B cell (primary cell): ENCODE measurements around the gene CBFB. TPM values are rescaled to one million over a fixed set of nuclear protein-coding genes. Genes with fewer than 3 reads are reported as not detected.

Source experiments
- ATAC-seq: fragments of 200-7000 bp; cut with Tn5 transposase; one replicate; pipeline ENCODE4 v1.10.0; 2021; ENCODE audit warnings: low read depth, mild to moderate bottlenecking, moderate number of reproducible peaks, moderate library complexity
- CTCF ChIA-PET: fragments of 350-600 bp; sonication (Branson Sonifier 250); formaldehyde crosslinking; loops from one replicate; lab custom pipeline; 2021; ENCODE audit warnings: antibody characterized with exemption, inconsistent platforms; lab: Charles Lee
- POLR2A ChIA-PET: fragments of 350-600 bp; sonication (Branson Sonifier 250); formaldehyde crosslinking; loops from one replicate; lab custom pipeline; 2021; ENCODE audit warnings: antibody characterized with exemption; lab: Charles Lee
- DNase-seq: peaks from one replicate; pipeline ENCODE4 v3.0.0; 2013
- H2AFZ ChIP-seq: 2 replicates; pipeline ENCODE4 v1.6.1; 2012; ENCODE audit warnings: mild to moderate bottlenecking, low read depth, low read length; ENCODE audit not compliant: insufficient read depth, poor library complexity, severe bottlenecking
- H3K27ac ChIP-seq, 2 donors: 1 replicate in 1 of 2; 2 replicates in 1 of 2; pipeline ENCODE4 v1.5.1; 2012 to 2013; ENCODE audit warnings: low read length in 2 of 2, mild to moderate bottlenecking in 2 of 2, moderate library complexity in 1 of 2
- H3K27me3 ChIP-seq, 4 experiments: fragments of 200-600 bp in 1 of 4; sonication (generic) in 1 of 4; replicated peaks in 1 of 4; 1 replicate in 2 of 4; 2 replicates in 2 of 4; pipeline versions ENCODE4 v1.6.1 to v1.7.0; 2013 to 2016; ENCODE audit warnings: low read length in 3 of 4, mild to moderate bottlenecking in 2 of 4, mixed read lengths in 1 of 4, moderate library complexity in 1 of 4; ENCODE audit not compliant: insufficient read depth in 4 of 4, control insufficient read depth in 3 of 4; ENCODE audit errors: control extremely low read depth in 1 of 4
- H3K36me3 ChIP-seq, 2 experiments: replicated peaks in 1 of 2; 1 replicate in 1 of 2; 2 replicates in 1 of 2; pipeline versions ENCODE4 v1.6.1 to v1.7.1; 2013; ENCODE audit warnings: low read length in 1 of 2; ENCODE audit not compliant: insufficient read depth in 2 of 2, control insufficient read depth in 1 of 2; ENCODE audit errors: control extremely low read depth in 1 of 2, extremely low read depth in 1 of 2
- H3K4me1 ChIP-seq, 2 donors: fragments of 200-600 bp in 1 of 2; sonication (generic) in 1 of 2; 1 replicate in 1 of 2; 2 replicates in 1 of 2; pipeline versions ENCODE4 v1.5.1 to v1.6.1; 2013 to 2017; ENCODE audit warnings: low read length in 2 of 2; ENCODE audit not compliant: control insufficient read depth in 2 of 2, insufficient read depth in 2 of 2
- H3K4me2 ChIP-seq: replicated peaks from 2 replicates; pipeline ENCODE3; 2012; ENCODE audit warnings: mild to moderate bottlenecking, low read depth, low read length; ENCODE audit not compliant: poor library complexity, severe bottlenecking
- H3K4me3 ChIP-seq, 5 experiments: fragments of 200-600 bp in 1 of 5; sonication (generic) in 1 of 5; 1 replicate in 3 of 5; 2 replicates in 2 of 5; pipeline versions ENCODE4 v1.5.1 to v1.7.0; 2011 to 2016; ENCODE audit warnings: low read length in 4 of 5, mild to moderate bottlenecking in 4 of 5, low read depth in 2 of 5, control low read depth in 1 of 5, moderate library complexity in 1 of 5; ENCODE audit not compliant: insufficient read depth in 1 of 5; ENCODE audit errors: control extremely low read depth in 1 of 5, extremely low read depth in 1 of 5
- H3K79me2 ChIP-seq: fragments of 200-600 bp; sonication (generic); one replicate; pipeline ENCODE4 v1.6.0; 2016; ENCODE audit warnings: low read length; ENCODE audit not compliant: control insufficient read depth, insufficient read depth
- H3K9ac ChIP-seq: fragments of 200-600 bp; sonication (generic); 2 replicates; pipeline ENCODE4 v1.6.1; 2017; ENCODE audit warnings: mild to moderate bottlenecking, low read length, moderate library complexity
- H3K9me3 ChIP-seq, 3 donors: one replicate each; pipeline versions ENCODE4 v1.6.1 to v1.7.1; 2013; ENCODE audit warnings: low read length in 2 of 3; ENCODE audit not compliant: control insufficient read depth in 2 of 3, insufficient read depth in 1 of 3; ENCODE audit errors: control extremely low read depth in 1 of 3
- H4K20me1 ChIP-seq: 2 replicates; pipeline ENCODE4 v1.6.0; 2012; ENCODE audit warnings: mild to moderate bottlenecking, low read length; ENCODE audit not compliant: insufficient read depth, control insufficient read depth, poor library complexity, severe bottlenecking
- H3K27ac Mint-ChIP-seq: one replicate; pipeline ENCODE4 v1.8.0; 2021; ENCODE audit warnings: mixed read lengths
- H3K27me3 Mint-ChIP-seq: one replicate; pipeline ENCODE4 v1.8.0; 2021; ENCODE audit warnings: mixed read lengths
- H3K4me1 Mint-ChIP-seq: one replicate; pipeline ENCODE4 v1.8.0; 2021; ENCODE audit warnings: mixed read lengths
- H3K4me3 Mint-ChIP-seq: one replicate; pipeline ENCODE4 v1.8.0; 2021; ENCODE audit warnings: mixed read lengths
- H3K9me3 Mint-ChIP-seq: one replicate; pipeline ENCODE4 v1.8.0; 2022; ENCODE audit warnings: mixed read lengths; ENCODE audit not compliant: insufficient read depth
- EZH2 ChIP-seq: IDR thresholded peaks from 2 replicates; pipeline ENCODE4 v1.6.1; 2012; ENCODE audit warnings: borderline replicate concordance, low read depth, mild to moderate bottlenecking, moderate library complexity, low read length; ENCODE audit not compliant: insufficient read depth, poor library complexity, severe bottlenecking
- WGBS: methylation state at CpG from one replicate; pipeline ENCODE4 v1.1.5; 2013; ENCODE audit warnings: missing lambda C conversion rate; ENCODE audit not compliant: insufficient coverage; 5-methylcytosine and 5-hydroxymethylcytosine counted together
- intact Hi-C: fragments of 100-400 bp; cut with micrococcal nuclease; formaldehyde crosslinking; loops from one replicate; pipeline ENCODE4 v1.10.0; 2022
- polyA plus RNA-seq: library from polyadenylated mRNA; depleted of rRNA; stranded (reverse); fragments of >200 nt; gene quantifications from 2 replicates; pipeline ENCODE4 v1.2.3, GENCODE V29; 2012
- total RNA-seq, 2 donors: library from RNA; stranded (reverse); fragments of 120-200 nt in 1 of 2; gene quantifications; 1 replicate in 1 of 2; 2 replicates in 1 of 2; pipeline versions ENCODE4 v1.2.3 to v1.2.4, GENCODE V29; 2013 to 2022
- TF ChIP-seq, protein P1 (sequence below): fragments of 200-600 bp; IDR thresholded peaks from one replicate; pipeline ENCODE4 v1.8.0; 2022; ENCODE audit warnings: antibody characterized with exemption, mild to moderate bottlenecking

CBFB gene
- total and polyA plus RNA-seq, 2 donors (not counting 1 experiment from before 2014, with no cell fraction given): 19.5 to 89.0 TPM

DNA sequence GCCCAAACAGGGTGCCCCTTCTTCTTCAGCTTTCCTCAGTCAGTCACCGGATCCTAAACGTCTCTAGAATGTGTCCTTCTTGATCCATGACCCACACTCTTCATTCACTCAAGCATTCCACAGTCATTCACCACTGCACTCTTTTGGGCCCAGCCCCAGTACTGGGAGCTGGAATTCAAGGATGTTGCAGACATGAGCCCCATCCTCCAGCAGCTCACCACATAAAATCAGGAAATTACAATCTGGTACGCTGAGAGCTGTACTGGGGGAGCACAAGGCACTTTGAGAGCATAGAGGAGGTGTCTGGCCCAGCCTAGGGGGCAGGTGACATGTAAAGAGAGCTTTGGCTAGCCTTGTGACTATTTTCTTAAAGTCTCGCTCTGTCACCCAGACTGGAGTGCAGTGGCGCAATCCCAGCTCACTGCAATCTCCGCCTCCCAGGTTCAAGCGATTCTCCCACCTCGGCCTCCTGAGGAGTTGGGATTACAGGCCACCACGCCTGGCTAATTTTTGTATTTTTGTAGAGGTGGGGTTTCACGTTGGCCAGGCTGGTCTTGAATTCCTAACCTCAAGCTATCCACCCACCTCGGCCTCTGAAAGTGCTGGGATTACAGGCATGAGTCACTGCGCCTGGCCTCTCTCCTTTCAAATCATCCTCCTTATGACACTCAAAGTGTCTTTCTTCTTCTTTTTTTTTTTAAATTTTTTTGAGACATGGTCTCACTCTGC, 21.9 kb upstream of the CBFB start:
- no peak overlapping the region for H3K4me2 ChIP-seq
- H3K9me3 Mint-ChIP-seq: no peaks in the 10 kb centered on the region
- POLR2A ChIA-PET: interaction anchor here (0.7 to 1.4 kb wide), 2 partner anchors 21 to 87 kb away, joined by 3 to 6 read pairs; no protein-coding TSS in a partner anchor
- WGBS: 92% methylated on average over 7 of the region's 12 CpGs
- peaks cover 0 to 5% of the 10 kb centered on the region in 2 experiments for H3K36me3 ChIP-seq
- no peak overlapping the region for H3K27ac Mint-ChIP-seq
- H3K4me3 Mint-ChIP-seq: no peak overlapping the region
- peaks cover 6% of the 10 kb centered on the region for H3K27me3 Mint-ChIP-seq
- DNase-seq (no peak), ATAC-seq (no peak)
- peaks cover 0 to 11% (median 0%) of the 10 kb centered on the region in 4 experiments for H3K27me3 ChIP-seq
- H3K27ac ChIP-seq: no peak overlapping the region
- no peak overlapping the region for H3K9ac ChIP-seq
- H3K9me3 ChIP-seq: no peaks in the 10 kb centered on the region
- no peak overlapping the region for H2AFZ ChIP-seq
- intact Hi-C loops: no loop called here
- CTCF ChIA-PET: interaction anchor here (1.1 kb wide), 1 partner anchor 11 kb away, joined by 3 read pairs; no protein-coding TSS in a partner anchor
- no peaks in the 10 kb centered on the region for H4K20me1 ChIP-seq
- H3K79me2 ChIP-seq: no peaks in the 10 kb centered on the region
- no peaks in the 10 kb centered on the region for H3K4me1 ChIP-seq
- H3K4me3 ChIP-seq: no peak overlapping the region
- TF ChIP-seq, protein P1, sequence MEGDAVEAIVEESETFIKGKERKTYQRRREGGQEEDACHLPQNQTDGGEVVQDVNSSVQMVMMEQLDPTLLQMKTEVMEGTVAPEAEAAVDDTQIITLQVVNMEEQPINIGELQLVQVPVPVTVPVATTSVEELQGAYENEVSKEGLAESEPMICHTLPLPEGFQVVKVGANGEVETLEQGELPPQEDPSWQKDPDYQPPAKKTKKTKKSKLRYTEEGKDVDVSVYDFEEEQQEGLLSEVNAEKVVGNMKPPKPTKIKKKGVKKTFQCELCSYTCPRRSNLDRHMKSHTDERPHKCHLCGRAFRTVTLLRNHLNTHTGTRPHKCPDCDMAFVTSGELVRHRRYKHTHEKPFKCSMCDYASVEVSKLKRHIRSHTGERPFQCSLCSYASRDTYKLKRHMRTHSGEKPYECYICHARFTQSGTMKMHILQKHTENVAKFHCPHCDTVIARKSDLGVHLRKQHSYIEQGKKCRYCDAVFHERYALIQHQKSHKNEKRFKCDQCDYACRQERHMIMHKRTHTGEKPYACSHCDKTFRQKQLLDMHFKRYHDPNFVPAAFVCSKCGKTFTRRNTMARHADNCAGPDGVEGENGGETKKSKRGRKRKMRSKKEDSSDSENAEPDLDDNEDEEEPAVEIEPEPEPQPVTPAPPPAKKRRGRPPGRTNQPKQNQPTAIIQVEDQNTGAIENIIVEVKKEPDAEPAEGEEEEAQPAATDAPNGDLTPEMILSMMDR: no peak
- no peak for TF ChIP-seq EZH2
- peaks cover 2% of the 10 kb centered on the region for H3K4me1 Mint-ChIP-seq

DNA sequence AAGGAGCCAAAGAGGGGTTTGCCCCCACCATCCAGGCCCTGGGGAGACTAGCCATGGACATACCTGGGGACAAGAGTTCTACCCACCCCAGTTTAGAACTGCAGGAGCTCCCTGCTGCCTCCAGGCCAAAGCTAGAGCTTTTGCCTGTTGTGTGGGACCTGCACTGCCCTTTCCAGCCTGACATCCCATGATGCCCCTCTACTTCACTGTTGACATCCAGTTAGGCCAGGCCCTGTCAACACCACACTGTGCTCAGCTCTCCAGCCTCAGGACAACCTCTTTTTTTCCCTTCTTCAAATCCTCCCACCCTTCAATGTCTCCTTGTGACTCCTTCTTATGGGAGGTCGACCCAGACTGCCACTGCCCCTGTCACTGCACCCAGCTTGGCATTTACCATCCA, 19.8 kb upstream of the CBFB start:
- Histone ChIP-seq H3K4me1 (peaks cover 7 to 8% of the 10 kb centered on the region in 2 donors), H3K9me3 (no peaks in the 10 kb centered on the region), H3K9ac (no peak overlapping the region), H3K27me3 (peaks cover 0 to 9% (median 4%) of the 10 kb centered on the region in 4 experiments), H3K36me3 (peaks cover 0 to under 1% of the 10 kb centered on the region in 2 experiments), H3K4me3 (no peak overlapping the region), H2AFZ (no peak overlapping the region), H3K79me2 (no peaks in the 10 kb centered on the region), H3K27ac (no peak overlapping the region), H4K20me1 (no peaks in the 10 kb centered on the region), H3K4me2 (no peak overlapping the region)
- CTCF ChIA-PET: no interaction called here
- no peak overlapping the region for H3K4me3 Mint-ChIP-seq
- peaks cover 3% of the 10 kb centered on the region for H3K27me3 Mint-ChIP-seq
- no CpG with 5 or more reads among the region's 1 CpG for WGBS
- TF ChIP-seq, protein P1: no peak
- TF ChIP-seq EZH2: no peak
- H3K4me1 Mint-ChIP-seq: no peaks in the 10 kb centered on the region
- intact Hi-C loops: no loop called here
- no peaks in the 10 kb centered on the region for H3K9me3 Mint-ChIP-seq
- POLR2A ChIA-PET: no interaction called here
- ATAC-seq (no peak), DNase-seq (no peak)
- H3K27ac Mint-ChIP-seq: no peak overlapping the region
